ENCODE results near the gene CHSY1. TPM values are rescaled to one million over a fixed set of nuclear protein-coding genes. Genes with fewer than 3 reads are reported as not detected.
A peak's percentile ranks its signal among the peaks of the same experiment; 100 is the strongest.

Gene CHSY1
- total and polyA plus RNA-seq, 9 donors = 23.0 to 69.9 (median 33.0) TPM

- Histone ChIP-seq H3K27me3 (no peaks in the 10 kb centered on the region), H3K4me3 (no peak overlapping the region), H3K4me1 (ENCODE audit: insufficient read depth) (peaks cover 29% of the 10 kb centered on the region), H3K27ac (peak overlapping the region in 1 of 2 donors; percentile 31), H3K36me3 (no peaks in the 10 kb centered on the region), H3K9me3 (no peaks in the 10 kb centered on the region)
- WGBS, 3 donors = 29 to 49% (median 37%) methylated on average over 7 of the region's 7 CpGs
- TF ChIP-seq POLR2A (IDR thresholded peaks at IDR 0.05) (no peak), EP300 (IDR thresholded peaks at IDR 0.05) (no peak), CTCF (IDR thresholded peaks at IDR 0.05) (no peak)
- no peak for DNase-seq
- intact Hi-C loops (cut with DNase I) = no loop called here
Observed at GRCh38 chr15:101203607-101204189, 48.1 kb downstream of the CHSY1 start.

GRCh38 chr15:101203029-101203573, 48.7 kb downstream of the CHSY1 start:
- no peaks in the 10 kb centered on the region for H3K9me3 ChIP-seq
- DNase-seq = no peak
- WGBS, 3 donors = 43 to 59% (median 48%) methylated on average over 4 of the region's 4 CpGs
- TF ChIP-seq EP300 (IDR thresholded peaks at IDR 0.05) (no peak), CTCF (IDR thresholded peaks at IDR 0.05) (no peak), POLR2A (IDR thresholded peaks at IDR 0.05) (no peak)
- H3K36me3 ChIP-seq = no peaks in the 10 kb centered on the region
- peak overlapping the region in 1 of 2 donors; percentile 12 for H3K27ac ChIP-seq
- H3K4me1 ChIP-seq (ENCODE audit: insufficient read depth) = peaks cover 29% of the 10 kb centered on the region
- intact Hi-C loops (cut with DNase I) = no loop called here
- H3K4me3 ChIP-seq = no peak overlapping the region
- H3K27me3 ChIP-seq = no peaks in the 10 kb centered on the region

GRCh38 chr15:101201411-101202174, 50.3 kb downstream of the CHSY1 start:
- DNase-seq = peak; percentile 86 to 93 (median 90)
- TF ChIP-seq POLR2A (IDR thresholded peaks at IDR 0.05) (no peak), EP300 (IDR thresholded peaks at IDR 0.05) (no peak), CTCF (IDR thresholded peaks at IDR 0.05) (no peak)
- intact Hi-C loops (cut with DNase I) = no loop called here
- peaks cover 30% of the 10 kb centered on the region for H3K4me1 ChIP-seq (ENCODE audit: insufficient read depth)
- H3K4me3 ChIP-seq = no peak overlapping the region
- H3K27me3 ChIP-seq = no peaks in the 10 kb centered on the region
- H3K9me3 ChIP-seq = no peaks in the 10 kb centered on the region
- WGBS, 3 donors = 2 to 4% (median 3%) methylated on average over 5 of the region's 5 CpGs
- H3K27ac ChIP-seq = peak overlapping the region in 1 of 2 donors; percentile 51
- no peaks in the 10 kb centered on the region for H3K36me3 ChIP-seq

- WGBS, 3 donors = 73 to 81% (median 80%) methylated on average over 9 of the region's 9 CpGs
- intact Hi-C loops (cut with DNase I) = no loop called here
- no peaks in the 10 kb centered on the region for H3K9me3 ChIP-seq
- peaks cover 24% of the 10 kb centered on the region for H3K4me1 ChIP-seq (ENCODE audit: insufficient read depth)
- no peak overlapping the region for H3K4me3 ChIP-seq
- H3K27ac ChIP-seq = peak overlapping the region; percentile 44 to 51
- TF ChIP-seq EP300 (IDR thresholded peaks at IDR 0.05) (no peak), POLR2A (IDR thresholded peaks at IDR 0.05) (no peak), CTCF (IDR thresholded peaks at IDR 0.05) (no peak)
- DNase-seq = no peak
- no peaks in the 10 kb centered on the region for H3K36me3 ChIP-seq
- H3K27me3 ChIP-seq = no peaks in the 10 kb centered on the region
Observed at GRCh38 chr15:101200181-101200580, 51.7 kb downstream of the CHSY1 start.
